Effector memory CD8-positive, alpha-beta T cell (primary cell): ENCODE measurements around the gene MBD3L2B.
A peak's percentile ranks its signal among the peaks of the same experiment; 100 is the strongest.
"Not testable (repeated sequence)": the region's sequence is repeated elsewhere in the genome, so short reads cannot be mapped to it uniquely, and the experiment has no call there.

Experiments used
- ATAC-seq: fragments of 150-1000 bp; cut with Tn5 transposase; replicated peaks from 2 replicates; pipeline ENCODE4 v1.10.0; 2021; ENCODE audit warnings: mild to moderate bottlenecking, moderate library complexity
- DNase-seq, 3 experiments: peaks; one replicate each; pipeline ENCODE4 v3.0.0; 2021
- H3K27ac Mint-ChIP-seq, 2 donors: one replicate each; pipeline ENCODE4 v1.8.0; 2022; ENCODE audit warnings: mild to moderate bottlenecking in 2 of 2, mixed read lengths in 2 of 2, moderate library complexity in 2 of 2
- H3K27me3 Mint-ChIP-seq, 2 donors: one replicate each; pipeline ENCODE4 v1.8.0; 2022; ENCODE audit warnings: mixed read lengths in 2 of 2
- H3K36me3 Mint-ChIP-seq: one replicate; pipeline ENCODE4 v1.8.0; 2022; ENCODE audit warnings: mild to moderate bottlenecking, moderate library complexity, mixed read lengths; ENCODE audit not compliant: insufficient read depth
- H3K4me1 Mint-ChIP-seq, 2 donors: one replicate each; pipeline ENCODE4 v1.8.0; 2022; ENCODE audit warnings: low read depth in 2 of 2, mixed read lengths in 2 of 2
- H3K4me3 Mint-ChIP-seq, 2 donors: one replicate each; pipeline ENCODE4 v1.8.0; 2022; ENCODE audit warnings: mild to moderate bottlenecking in 2 of 2, mixed read lengths in 2 of 2, moderate library complexity in 2 of 2
- H3K9me3 Mint-ChIP-seq, 2 donors: one replicate each; pipeline ENCODE4 v1.8.0; 2022; ENCODE audit warnings: mixed read lengths in 2 of 2
- total RNA-seq, 9 experiments: gene quantifications; one replicate each; lab custom pipeline; 2026; lab: John Stamatoyannopoulos, UW

MBD3L2B gene
- 0 reads per million in 9 experiments for total RNA-seq

GRCh38 chr19:7021331-7021730, at the start of gene MBD3L2B:
Gene MBD3L2B (minus strand): TSS chr19:7021431. CDS start chr19:7021397, 34 bp downstream.
- not testable (repeated sequence) for H3K9me3 Mint-ChIP-seq, H3K27ac Mint-ChIP-seq, DNase-seq, H3K4me3 Mint-ChIP-seq, H3K27me3 Mint-ChIP-seq, H3K4me1 Mint-ChIP-seq, ATAC-seq, H3K36me3 Mint-ChIP-seq

- H3K36me3 Mint-ChIP-seq: peaks cover 56% of the 10 kb centered on the region
- peak; percentile 19 for ATAC-seq
Measured at GRCh38 chr19:7069904-7070226, 48.6 kb upstream of the MBD3L2B start.

GRCh38 chr19:7069042-7069903, 48.0 kb upstream of the MBD3L2B start, which contains the start of gene ZNF557:
Gene ZNF557 (plus strand): TSS chr19:7069703. CDS start chr19:7075075, 5,372 bp downstream.
- H3K27me3 Mint-ChIP-seq: no peaks in the 10 kb centered on the region
- peaks cover 9 to 13% of the 10 kb centered on the region in 2 donors for H3K4me1 Mint-ChIP-seq
- H3K27ac Mint-ChIP-seq: peak within 1 kb of the TSS; percentile 96 to 97
- peak; percentile 99 to 100 (median 99) for DNase-seq
- peaks cover 53% of the 10 kb centered on the region for H3K36me3 Mint-ChIP-seq
- peak; percentile 94 for ATAC-seq
- peak within 1 kb of the TSS; percentile 97 to 98 for H3K4me3 Mint-ChIP-seq
- no peaks in the 10 kb centered on the region for H3K9me3 Mint-ChIP-seq

More at GRCh38 chr19:7069904-7070226, 48.6 kb upstream of the MBD3L2B start:
- Mint-ChIP-seq H3K4me3 (peak overlapping the region; percentile 97 to 98), H3K9me3 (no peaks in the 10 kb centered on the region), H3K27ac (peak overlapping the region; percentile 96 to 97), H3K27me3 (no peaks in the 10 kb centered on the region), H3K4me1 (peaks cover 11 to 17% of the 10 kb centered on the region in 2 donors)
- peak in 1 of 3 experiments; percentile 13 for DNase-seq

GRCh38 chr19:7068599-7068998, 47.4 kb upstream of the MBD3L2B start:
- peaks cover 46% of the 10 kb centered on the region for H3K36me3 Mint-ChIP-seq
- H3K9me3 Mint-ChIP-seq: no peaks in the 10 kb centered on the region
- H3K4me1 Mint-ChIP-seq: peaks cover 9 to 13% of the 10 kb centered on the region in 2 donors
- peak overlapping the region; percentile 97 to 98 for H3K4me3 Mint-ChIP-seq
- H3K27ac Mint-ChIP-seq: peak overlapping the region; percentile 96 to 97
- DNase-seq (no peak), ATAC-seq (no peak)
- no peaks in the 10 kb centered on the region for H3K27me3 Mint-ChIP-seq

- H3K27ac Mint-ChIP-seq: no peak overlapping the region
- H3K36me3 Mint-ChIP-seq: peaks cover 37% of the 10 kb centered on the region
- peaks cover 9 to 12% of the 10 kb centered on the region in 2 donors for H3K4me1 Mint-ChIP-seq
- ATAC-seq: no peak
- H3K27me3 Mint-ChIP-seq: no peaks in the 10 kb centered on the region
- H3K9me3 Mint-ChIP-seq: no peaks in the 10 kb centered on the region
- H3K4me3 Mint-ChIP-seq: no peak overlapping the region
- DNase-seq: no peak
Measured at GRCh38 chr19:7067716-7068115, 46.5 kb upstream of the MBD3L2B start.

- not testable (repeated sequence) for H3K4me1 Mint-ChIP-seq, H3K4me3 Mint-ChIP-seq, H3K9me3 Mint-ChIP-seq, ATAC-seq, H3K27ac Mint-ChIP-seq, DNase-seq, H3K27me3 Mint-ChIP-seq
- peaks cover 31% of the 10 kb centered on the region for H3K36me3 Mint-ChIP-seq
Measured at GRCh38 chr19:7067122-7067521, 45.9 kb upstream of the MBD3L2B start.

- Mint-ChIP-seq H3K36me3 (peaks cover under 1% of the 10 kb centered on the region), H3K4me1 (peaks cover 2 to 3% of the 10 kb centered on the region in 2 donors), H3K9me3 (no peaks in the 10 kb centered on the region), H3K27me3 (no peaks in the 10 kb centered on the region), H3K27ac (peak overlapping the region in 1 of 2 donors; percentile 65), H3K4me3 (no peak overlapping the region)
- ATAC-seq (peak; percentile 12), DNase-seq (no peak)
Measured at GRCh38 chr19:7063764-7064418, 42.7 kb upstream of the MBD3L2B start.

- ATAC-seq: no peak
Measured at GRCh38 chr19:7063339-7063738, 42.1 kb upstream of the MBD3L2B start.

GRCh38 chr19:7059977-7060376, 38.7 kb upstream of the MBD3L2B start:
- not testable (repeated sequence) for H3K4me3 Mint-ChIP-seq, H3K27ac Mint-ChIP-seq, H3K9me3 Mint-ChIP-seq, H3K36me3 Mint-ChIP-seq, DNase-seq, H3K4me1 Mint-ChIP-seq, H3K27me3 Mint-ChIP-seq
- ATAC-seq: peak; percentile 72

More at GRCh38 chr19:7063339-7063738, 42.1 kb upstream of the MBD3L2B start:
- Mint-ChIP-seq H3K27ac (no peak overlapping the region), H3K27me3 (no peaks in the 10 kb centered on the region), H3K9me3 (no peaks in the 10 kb centered on the region), H3K4me1 (no peaks in the 10 kb centered on the region), H3K4me3 (no peak overlapping the region), H3K36me3 (no peaks in the 10 kb centered on the region)
- no peak for DNase-seq

- not testable (repeated sequence) for H3K4me1 Mint-ChIP-seq, H3K36me3 Mint-ChIP-seq, H3K27me3 Mint-ChIP-seq, DNase-seq, ATAC-seq, H3K27ac Mint-ChIP-seq, H3K9me3 Mint-ChIP-seq, H3K4me3 Mint-ChIP-seq
Measured at GRCh38 chr19:7058576-7058975, 37.3 kb upstream of the MBD3L2B start, which contains the start of gene MBD3L3. Gene MBD3L3 (minus strand): TSS chr19:7058676. CDS start chr19:7058605, 71 bp downstream.

GRCh38 chr19:7056371-7056770, 35.1 kb upstream of the MBD3L2B start:
- not testable (repeated sequence) for H3K27ac Mint-ChIP-seq, H3K9me3 Mint-ChIP-seq, H3K4me1 Mint-ChIP-seq, DNase-seq, H3K36me3 Mint-ChIP-seq, ATAC-seq, H3K27me3 Mint-ChIP-seq, H3K4me3 Mint-ChIP-seq

GRCh38 chr19:7055679-7056078, 34.4 kb upstream of the MBD3L2B start:
- H3K36me3 Mint-ChIP-seq, DNase-seq, ATAC-seq: not testable (repeated sequence)

GRCh38 chr19:7054635-7055368, 33.6 kb upstream of the MBD3L2B start:
- not testable (repeated sequence) for DNase-seq, ATAC-seq, H3K4me1 Mint-ChIP-seq, H3K36me3 Mint-ChIP-seq, H3K27ac Mint-ChIP-seq, H3K27me3 Mint-ChIP-seq, H3K9me3 Mint-ChIP-seq, H3K4me3 Mint-ChIP-seq

More at GRCh38 chr19:7055679-7056078, 34.4 kb upstream of the MBD3L2B start:
- H3K4me3 Mint-ChIP-seq, H3K27ac Mint-ChIP-seq, H3K27me3 Mint-ChIP-seq, H3K4me1 Mint-ChIP-seq, H3K9me3 Mint-ChIP-seq: not testable (repeated sequence)
